Trophoblast cell (in vitro differentiated cells and primary cell): Measurements from ENCODE around the gene ELF2.

Experiments used
- DNase-seq, 2 donors: peaks; one replicate each; pipeline ENCODE4 v3.0.0-alpha.2; 2016
- H2AFZ ChIP-seq: 2 replicates; pipeline ENCODE4 v1.6.1; 2013; ENCODE audit warnings: low read length, moderate library complexity, mild to moderate bottlenecking; ENCODE audit not compliant: insufficient read depth, poor library complexity
- H2AK5ac ChIP-seq: 2 replicates; pipeline ENCODE4 v1.6.1; 2013; ENCODE audit warnings: mild to moderate bottlenecking, low read length
- H2BK120ac ChIP-seq: 2 replicates; pipeline ENCODE4 v1.6.1; 2013; ENCODE audit warnings: low read length, mild to moderate bottlenecking, moderate library complexity; ENCODE audit not compliant: insufficient read depth, poor library complexity
- H2BK12ac ChIP-seq: 2 replicates; pipeline ENCODE4 v1.6.1; 2013; ENCODE audit warnings: mild to moderate bottlenecking, low read length, moderate library complexity
- H2BK5ac ChIP-seq: 2 replicates; pipeline ENCODE4 v1.6.1; 2013; ENCODE audit warnings: low read length, low read depth, moderate library complexity, mild to moderate bottlenecking; ENCODE audit not compliant: poor library complexity
- H3K14ac ChIP-seq: 2 replicates; pipeline ENCODE4 v1.6.1; 2013; ENCODE audit warnings: mild to moderate bottlenecking, low read length
- H3K18ac ChIP-seq: 2 replicates; pipeline ENCODE4 v1.6.1; 2013; ENCODE audit warnings: mild to moderate bottlenecking, low read length
- H3K23ac ChIP-seq: 2 replicates; pipeline ENCODE4 v1.6.1; 2013; ENCODE audit warnings: low read length
- H3K27ac ChIP-seq: 2 replicates; pipeline ENCODE4 v1.5.1; 2013; ENCODE audit warnings: low read depth, mild to moderate bottlenecking, inconsistent platforms, low read length, moderate library complexity
- H3K27me3 ChIP-seq: 2 replicates; pipeline ENCODE4 v1.6.1; 2013; ENCODE audit warnings: inconsistent platforms, mild to moderate bottlenecking, low read length, moderate library complexity; ENCODE audit not compliant: insufficient read depth
- H3K36me3 ChIP-seq, 2 experiments: 1 replicate in 1 of 2; 2 replicates in 1 of 2; pipeline ENCODE4 v1.6.1; 2013; ENCODE audit warnings: low read length in 2 of 2, mild to moderate bottlenecking in 2 of 2, moderate library complexity in 1 of 2; ENCODE audit not compliant: insufficient read depth in 2 of 2, control insufficient read depth in 1 of 2
- H3K4ac ChIP-seq: 2 replicates; pipeline ENCODE4 v1.6.1; 2013; ENCODE audit warnings: low read depth, mild to moderate bottlenecking, low read length, moderate library complexity
- H3K4me1 ChIP-seq, 2 experiments: 1 replicate in 1 of 2; 2 replicates in 1 of 2; pipeline ENCODE4 v1.6.1; 2013; ENCODE audit warnings: low read length in 2 of 2, mild to moderate bottlenecking in 2 of 2, moderate library complexity in 1 of 2; ENCODE audit not compliant: insufficient read depth in 2 of 2, control insufficient read depth in 1 of 2
- H3K4me2 ChIP-seq: 2 replicates; pipeline ENCODE4 v1.6.1; 2013; ENCODE audit warnings: inconsistent platforms, mild to moderate bottlenecking, low read length, moderate library complexity
- H3K4me3 ChIP-seq: 2 replicates; pipeline ENCODE4 v1.5.1; 2013; ENCODE audit warnings: mild to moderate bottlenecking, low read depth, low read length, inconsistent platforms
- H3K79me1 ChIP-seq: one replicate; pipeline ENCODE4 v1.6.1; 2013; ENCODE audit warnings: low read length
- H3K79me2 ChIP-seq: 2 replicates; pipeline ENCODE4 v1.6.1; 2013; ENCODE audit warnings: low read length, mild to moderate bottlenecking; ENCODE audit not compliant: control insufficient read depth, insufficient read depth, poor library complexity
- H3K9ac ChIP-seq: 2 replicates; pipeline ENCODE4 v1.6.1; 2013; ENCODE audit warnings: mild to moderate bottlenecking, low read length
- H3K9me3 ChIP-seq: 2 replicates; pipeline ENCODE4 v1.6.1; 2013; ENCODE audit warnings: low read depth, mild to moderate bottlenecking, control low read depth, inconsistent platforms, low read length; ENCODE audit not compliant: insufficient read depth
- H4K12ac ChIP-seq: 2 replicates; pipeline ENCODE4 v1.6.1; 2013; ENCODE audit warnings: low read depth, mild to moderate bottlenecking, low read length, moderate library complexity
- H4K8ac ChIP-seq: 2 replicates; pipeline ENCODE4 v1.6.1; 2013; ENCODE audit warnings: low read depth, mild to moderate bottlenecking, low read length, moderate library complexity
- H4K91ac ChIP-seq: one replicate; pipeline ENCODE4 v1.6.1; 2013; ENCODE audit warnings: low read depth, mild to moderate bottlenecking, low read length, moderate library complexity
- WGBS: extraction: QIAGEN DNeasy Blood & Tissue Kit; methylation state at CpG from one replicate; pipeline ENCODE4 v1.1.7; 2013; ENCODE audit warnings: missing lambda C conversion rate; ENCODE audit not compliant: insufficient read length, insufficient coverage; ENCODE audit errors: extremely low coverage; 5-methylcytosine and 5-hydroxymethylcytosine counted together

The ELF2 gene

DNA sequence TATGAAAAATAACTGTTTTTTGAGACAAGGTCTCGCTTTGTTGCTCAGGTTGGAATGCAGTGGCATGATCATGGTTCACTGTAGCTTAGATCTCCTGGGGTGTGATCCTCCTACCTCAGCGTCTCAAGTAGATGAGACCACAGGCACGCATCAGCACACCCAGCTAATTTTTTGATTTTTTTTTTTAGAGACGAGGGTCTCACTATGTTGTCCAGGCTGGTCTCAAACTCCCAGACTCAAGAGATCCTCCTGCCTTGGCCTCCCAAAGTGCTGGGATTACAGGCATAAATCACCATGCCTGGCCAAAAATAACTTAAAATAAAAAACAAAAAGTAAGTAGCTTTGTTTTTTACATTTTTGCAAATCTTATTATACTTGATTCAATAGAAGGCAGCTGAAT lies 98.1 kb downstream of the ELF2 start:
- no peak overlapping the region for H2BK120ac ChIP-seq
- H3K9me3 ChIP-seq: no peaks in the 10 kb centered on the region
- H3K36me3 ChIP-seq: no peaks in the 10 kb centered on the region
- no peak for DNase-seq
- no peak overlapping the region for H4K12ac ChIP-seq
- no peak overlapping the region for H4K91ac ChIP-seq
- H3K4ac ChIP-seq: peak overlapping the region; percentile 83
- H2BK12ac ChIP-seq: no peak overlapping the region
- no peak overlapping the region for H3K18ac ChIP-seq
- H3K27ac ChIP-seq: no peak overlapping the region
- no peak overlapping the region for H2AFZ ChIP-seq
- H3K27me3 ChIP-seq: no peaks in the 10 kb centered on the region
- no CpG with 5 or more reads among the region's 4 CpGs for WGBS
- peaks cover 8% of the 10 kb centered on the region for H3K79me1 ChIP-seq
- H4K8ac ChIP-seq: no peak overlapping the region
- H3K4me2 ChIP-seq: no peak overlapping the region
- no peak overlapping the region for H3K9ac ChIP-seq
- no peak overlapping the region for H3K4me3 ChIP-seq
- no peak overlapping the region for H3K14ac ChIP-seq
- H3K23ac ChIP-seq: no peak overlapping the region
- no peak overlapping the region for H2BK5ac ChIP-seq
- H3K4me1 ChIP-seq: no peaks in the 10 kb centered on the region
- H3K79me2 ChIP-seq: peaks cover 4% of the 10 kb centered on the region
- no peak overlapping the region for H2AK5ac ChIP-seq

DNA sequence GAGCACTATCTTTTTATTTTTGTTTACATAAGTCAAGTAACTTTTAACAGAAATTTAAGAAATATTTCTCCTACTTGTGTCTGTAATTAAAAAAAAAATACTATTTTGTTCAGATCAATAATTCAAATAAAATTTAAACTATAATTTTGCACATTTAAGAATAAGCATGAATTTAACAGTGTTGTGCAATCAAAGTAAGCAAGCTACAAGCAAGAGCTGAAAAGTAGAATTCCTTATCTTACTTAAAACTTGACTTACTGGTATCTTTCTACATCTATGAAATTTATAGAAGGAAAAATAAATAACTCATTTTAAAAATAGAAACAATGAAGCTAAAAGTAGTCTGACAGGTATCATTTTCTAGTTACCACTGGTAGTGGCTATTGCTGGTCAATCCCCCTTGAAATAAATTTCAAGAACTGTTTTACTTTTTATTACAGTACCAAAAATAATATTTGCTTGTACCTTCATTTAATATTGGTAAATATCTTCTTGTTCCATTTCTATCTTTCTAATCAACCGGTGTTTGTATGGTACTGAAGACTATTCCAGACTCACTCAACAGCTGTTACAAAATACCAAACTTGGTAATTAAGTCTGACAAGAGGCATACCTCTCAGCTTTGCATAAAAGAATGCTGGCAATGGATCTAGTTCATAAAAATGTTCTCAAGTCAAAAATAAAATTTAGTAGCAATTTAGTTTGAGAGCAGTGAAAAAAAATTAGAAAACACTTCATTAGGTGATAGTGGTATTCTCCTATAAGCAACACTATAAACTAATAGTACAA lies 99.3 kb downstream of the ELF2 start:
- H3K4me1 ChIP-seq: no peaks in the 10 kb centered on the region
- no peaks in the 10 kb centered on the region for H3K27me3 ChIP-seq
- H3K4ac ChIP-seq: no peak overlapping the region
- H2BK120ac ChIP-seq: no peak overlapping the region
- no peak overlapping the region for H3K18ac ChIP-seq
- H2AFZ ChIP-seq: no peak overlapping the region
- no peak overlapping the region for H3K4me3 ChIP-seq
- no peak overlapping the region for H2BK12ac ChIP-seq
- no peak overlapping the region for H2AK5ac ChIP-seq
- no peaks in the 10 kb centered on the region for H3K79me2 ChIP-seq
- no peaks in the 10 kb centered on the region for H3K9me3 ChIP-seq
- H3K9ac ChIP-seq: no peak overlapping the region
- H3K14ac ChIP-seq: no peak overlapping the region
- H2BK5ac ChIP-seq: no peak overlapping the region
- WGBS: no CpG with 5 or more reads among the region's 1 CpG
- no peak overlapping the region for H3K4me2 ChIP-seq
- no peaks in the 10 kb centered on the region for H3K79me1 ChIP-seq
- peak in 1 of 2 donors; percentile 54 for DNase-seq
- H3K36me3 ChIP-seq: no peaks in the 10 kb centered on the region
- no peak overlapping the region for H4K8ac ChIP-seq
- no peak overlapping the region for H4K12ac ChIP-seq
- no peak overlapping the region for H3K27ac ChIP-seq
- no peak overlapping the region for H3K23ac ChIP-seq
- H4K91ac ChIP-seq: no peak overlapping the region

DNA sequence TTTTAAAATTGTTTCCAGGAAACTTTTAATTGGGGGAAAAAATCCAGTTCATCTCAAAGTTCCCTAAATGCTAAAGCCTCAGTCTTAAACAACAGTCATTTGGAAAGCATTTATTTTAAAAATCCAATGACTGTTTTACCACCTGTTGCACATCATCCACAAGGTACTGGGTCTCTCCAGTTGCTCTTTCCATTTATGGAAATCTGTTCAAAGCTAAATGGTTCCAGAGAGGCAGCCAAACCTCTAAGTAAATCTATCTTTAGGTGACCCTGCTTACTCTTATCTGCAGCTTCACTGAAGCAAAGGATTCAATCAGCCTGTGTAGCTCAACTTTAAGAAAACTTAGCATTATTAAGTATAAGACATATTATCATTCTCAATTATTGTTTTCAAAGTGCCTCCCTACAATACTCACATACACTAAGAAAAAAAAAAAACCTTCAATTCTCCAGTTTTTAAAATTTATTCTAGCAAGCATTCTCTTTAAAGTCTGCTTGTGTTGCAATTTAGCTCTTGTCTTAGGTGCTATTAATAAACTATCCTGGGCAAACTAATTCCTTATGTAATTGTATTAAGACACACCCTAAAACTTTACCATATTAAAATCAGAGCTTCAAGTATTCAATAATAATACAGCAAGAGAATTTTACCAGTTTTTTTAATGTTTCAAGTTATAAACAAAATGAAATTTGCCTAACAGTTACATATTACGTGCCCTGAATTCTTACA lies 100.8 kb downstream of the ELF2 start:
- no peak overlapping the region for H2AK5ac ChIP-seq
- H3K23ac ChIP-seq: no peak overlapping the region
- H3K18ac ChIP-seq: no peak overlapping the region
- no peak overlapping the region for H4K8ac ChIP-seq
- H2BK12ac ChIP-seq: no peak overlapping the region
- H2BK120ac ChIP-seq: no peak overlapping the region
- no CpG with 5 or more reads among the region's 1 CpG for WGBS
- no peak overlapping the region for H3K14ac ChIP-seq
- H3K9me3 ChIP-seq: no peaks in the 10 kb centered on the region
- no peak overlapping the region for H4K12ac ChIP-seq
- no peak overlapping the region for H3K4ac ChIP-seq
- DNase-seq: no peak
- H3K79me1 ChIP-seq: no peaks in the 10 kb centered on the region
- H3K79me2 ChIP-seq: no peaks in the 10 kb centered on the region
- no peaks in the 10 kb centered on the region for H3K27me3 ChIP-seq
- no peak overlapping the region for H3K9ac ChIP-seq
- no peak overlapping the region for H4K91ac ChIP-seq
- H3K4me1 ChIP-seq: no peaks in the 10 kb centered on the region
- peaks cover 1 to 5% of the 10 kb centered on the region in 2 experiments for H3K36me3 ChIP-seq
- H2BK5ac ChIP-seq: no peak overlapping the region
- no peak overlapping the region for H2AFZ ChIP-seq
- H3K4me3 ChIP-seq: no peak overlapping the region
- no peak overlapping the region for H3K27ac ChIP-seq
- H3K4me2 ChIP-seq: no peak overlapping the region

DNA sequence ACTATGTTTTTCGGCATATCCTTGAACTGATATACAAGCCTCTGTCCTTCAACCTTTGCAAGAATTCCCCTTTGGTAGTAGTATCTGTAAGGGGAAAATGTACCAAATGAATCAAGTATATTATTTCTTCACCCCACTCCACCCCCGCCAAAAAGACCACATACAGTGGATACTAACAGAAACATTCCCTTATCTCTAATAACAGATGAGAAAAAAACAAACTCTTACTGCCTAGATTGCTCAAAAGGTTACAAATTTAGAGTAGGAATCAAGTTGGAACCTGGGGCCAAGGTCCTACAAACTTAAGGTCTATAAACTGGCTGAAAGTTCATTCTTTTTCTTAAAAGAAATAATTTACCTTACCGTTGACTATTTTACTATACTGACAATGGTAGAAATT lies 116.4 kb downstream of the ELF2 start:
- no peaks in the 10 kb centered on the region for H3K79me1 ChIP-seq
- H3K9me3 ChIP-seq: no peaks in the 10 kb centered on the region
- no peaks in the 10 kb centered on the region for H3K79me2 ChIP-seq
- H3K23ac ChIP-seq: no peak overlapping the region
- no peak overlapping the region for H4K12ac ChIP-seq
- no peak overlapping the region for H3K9ac ChIP-seq
- H2BK5ac ChIP-seq: no peak overlapping the region
- no peak overlapping the region for H3K4ac ChIP-seq
- no CpG with 5 or more reads among the region's 3 CpGs for WGBS
- no peak overlapping the region for H3K4me3 ChIP-seq
- H2AK5ac ChIP-seq: no peak overlapping the region
- H2BK12ac ChIP-seq: no peak overlapping the region
- no peaks in the 10 kb centered on the region for H3K27me3 ChIP-seq
- peaks cover 19 to 22% of the 10 kb centered on the region in 2 experiments for H3K36me3 ChIP-seq
- no peak overlapping the region for H3K4me2 ChIP-seq
- H3K18ac ChIP-seq: no peak overlapping the region
- no peak overlapping the region for H2BK120ac ChIP-seq
- no peak overlapping the region for H3K27ac ChIP-seq
- no peak for DNase-seq
- no peak overlapping the region for H4K91ac ChIP-seq
- no peak overlapping the region for H4K8ac ChIP-seq
- no peaks in the 10 kb centered on the region for H3K4me1 ChIP-seq
- H3K14ac ChIP-seq: no peak overlapping the region
- no peak overlapping the region for H2AFZ ChIP-seq
